ENCODE measurements around the gene SIT1. TPM values are rescaled to one million over a fixed set of nuclear protein-coding genes. Genes with fewer than 3 reads are reported as not detected.

SIT1 gene
- total RNA-seq, 1 donor from 2014 or later = 1.0 TPM

GRCh38 chr9:35690294-35690613 is 39.5 kb upstream of the SIT1 start:
- Histone ChIP-seq H3K4me3 (ENCODE audit: low read length in 3 of 3) (peak overlapping the region; percentile 84 to 98 (median 96)), H3K9ac (ENCODE audit: low read depth in 1 of 3, low read length in 3 of 3) (peak overlapping the region; percentile 85 to 100 (median 100)), H3K27me3 (ENCODE audit: control insufficient read depth in 3 of 3, insufficient read depth in 3 of 3, low read length in 3 of 3) (no peaks in the 10 kb centered on the region), H3K36me3 (ENCODE audit: control insufficient read depth in 3 of 3, insufficient read depth in 3 of 3, low read length in 3 of 3) (peaks cover 21 to 34% (median 26%) of the 10 kb centered on the region in 3 donors), H3K27ac (ENCODE audit: low read depth, low read length) (peak overlapping the region; percentile 98), H3K4me1 (ENCODE audit: control insufficient read depth in 3 of 3, insufficient read depth in 3 of 3, low read length in 3 of 3) (peaks cover 25 to 48% (median 26%) of the 10 kb centered on the region in 3 donors), H3K9me3 (ENCODE audit: control insufficient read depth in 3 of 3, low read length in 3 of 3) (no peaks in the 10 kb centered on the region)

DNA sequence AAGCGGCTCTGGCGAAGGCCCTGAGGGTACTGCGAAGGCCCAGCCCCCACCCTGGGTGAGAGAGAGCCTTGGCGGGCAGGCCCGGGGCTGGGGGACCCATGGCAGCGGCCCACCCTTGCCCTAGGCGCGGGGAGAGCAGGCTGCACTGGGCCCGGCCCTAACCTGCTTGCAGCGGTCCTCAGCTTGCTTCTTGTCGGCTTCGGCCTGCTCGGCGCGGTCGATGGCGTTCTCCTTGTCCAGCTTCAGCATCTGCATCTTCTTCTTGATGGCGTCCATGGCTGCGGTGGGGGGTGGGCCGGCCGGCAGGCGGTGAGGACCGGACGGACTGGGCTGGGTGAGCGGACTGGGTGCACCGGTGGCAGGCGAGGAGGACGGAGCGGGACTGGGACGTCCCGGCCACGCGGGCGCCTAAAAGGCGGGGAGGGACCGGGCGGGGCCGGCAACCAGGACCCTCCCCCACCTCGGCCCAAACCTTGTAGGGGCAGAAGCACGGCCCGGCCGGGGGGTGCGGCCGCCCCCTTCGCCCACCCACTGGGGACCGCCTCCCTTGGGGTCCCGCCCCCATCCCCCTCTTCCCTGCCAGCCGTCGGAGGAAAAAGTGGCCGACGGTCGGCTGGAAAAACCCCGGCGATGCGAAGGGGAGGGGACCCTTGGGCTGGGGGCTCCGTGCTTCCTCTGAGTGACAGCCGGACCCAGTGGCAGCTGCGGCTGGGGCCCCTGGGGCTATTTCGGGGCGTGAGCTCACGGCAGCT is 39.0 kb upstream of the SIT1 start, which contains the start of gene TPM2:
TPM2 (minus strand) TSS at position 384 of the 752 bp plus-strand sequence; CDS start at position 276, 108 bp downstream.
- Histone ChIP-seq H3K36me3 (ENCODE audit: control insufficient read depth in 3 of 3, insufficient read depth in 3 of 3, low read length in 3 of 3) (peaks cover 26 to 40% (median 32%) of the 10 kb centered on the region in 3 donors), H3K27me3 (ENCODE audit: control insufficient read depth in 3 of 3, insufficient read depth in 3 of 3, low read length in 3 of 3) (no peaks in the 10 kb centered on the region), H3K4me1 (ENCODE audit: control insufficient read depth in 3 of 3, insufficient read depth in 3 of 3, low read length in 3 of 3) (peaks cover 30 to 53% (median 31%) of the 10 kb centered on the region in 3 donors), H3K4me3 (ENCODE audit: low read length in 3 of 3) (peak within 1 kb of the TSS; percentile 90 to 98 (median 96)), H3K27ac (ENCODE audit: low read depth, low read length) (peak within 1 kb of the TSS; percentile 98), H3K9me3 (ENCODE audit: control insufficient read depth in 3 of 3, low read length in 3 of 3) (no peaks in the 10 kb centered on the region), H3K9ac (ENCODE audit: low read depth in 1 of 3, low read length in 3 of 3) (peak within 1 kb of the TSS; percentile 99 to 100 (median 100))

DNA sequence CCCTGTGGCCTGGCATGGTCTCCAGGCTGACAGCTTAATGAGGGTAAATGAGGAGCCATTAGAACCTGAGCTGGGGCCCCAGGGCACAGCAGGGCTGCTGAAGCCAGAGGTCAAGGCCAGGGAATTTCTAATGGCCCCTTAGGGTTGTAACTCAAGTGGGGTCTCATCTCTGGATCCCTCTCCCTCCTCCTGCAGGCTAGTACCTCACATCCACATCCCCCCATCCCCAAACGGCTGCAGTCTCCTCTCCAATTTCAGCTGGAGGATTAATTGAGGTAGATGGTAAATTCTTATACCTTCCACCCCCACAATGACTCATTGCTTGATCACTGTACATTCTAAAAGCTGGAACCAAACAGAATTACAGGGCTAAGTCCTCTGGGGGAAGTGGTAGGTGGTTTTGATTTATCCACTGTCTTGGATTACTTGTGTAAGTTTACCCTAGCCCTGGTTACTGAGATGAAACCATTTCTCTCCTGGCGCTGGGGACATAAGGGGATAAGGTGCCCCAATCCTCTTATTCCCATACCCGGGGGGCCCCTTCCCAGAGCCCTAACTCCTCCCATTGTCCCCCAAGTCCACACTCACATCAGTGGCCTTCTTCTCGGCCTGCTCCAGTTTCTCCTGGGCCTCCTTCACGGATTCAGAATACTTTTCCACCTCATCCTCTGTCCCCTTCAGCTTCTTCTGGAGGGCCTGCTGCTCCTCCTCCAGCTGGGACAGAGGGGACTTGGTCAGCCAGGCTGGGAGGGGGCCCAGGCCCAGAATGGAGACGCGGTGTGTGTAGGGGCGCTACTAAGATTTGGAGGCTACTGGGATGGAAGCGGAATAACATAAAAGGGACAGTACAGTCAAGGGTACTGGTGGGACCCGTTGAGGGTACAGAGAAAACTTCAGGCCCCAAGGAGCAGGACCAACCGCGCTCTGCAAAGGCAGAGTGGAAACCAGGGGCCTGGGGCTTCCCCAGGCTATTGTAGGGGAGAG is 38.1 kb upstream of the SIT1 start:
- Histone ChIP-seq H3K9ac (ENCODE audit: low read depth in 1 of 3, low read length in 3 of 3) (peak overlapping the region; percentile 99 to 100 (median 100)), H3K27me3 (ENCODE audit: control insufficient read depth in 3 of 3, insufficient read depth in 3 of 3, low read length in 3 of 3) (no peaks in the 10 kb centered on the region), H3K9me3 (ENCODE audit: control insufficient read depth in 3 of 3, low read length in 3 of 3) (no peaks in the 10 kb centered on the region), H3K27ac (ENCODE audit: low read depth, low read length) (peak overlapping the region; percentile 98), H3K4me1 (ENCODE audit: control insufficient read depth in 3 of 3, insufficient read depth in 3 of 3, low read length in 3 of 3) (peaks cover 31 to 62% (median 37%) of the 10 kb centered on the region in 3 donors), H3K4me3 (ENCODE audit: low read length in 3 of 3) (peak overlapping the region; percentile 90 to 98 (median 96)), H3K36me3 (ENCODE audit: control insufficient read depth in 3 of 3, insufficient read depth in 3 of 3, low read length in 3 of 3) (peaks cover 35 to 48% (median 40%) of the 10 kb centered on the region in 3 donors)

DNA sequence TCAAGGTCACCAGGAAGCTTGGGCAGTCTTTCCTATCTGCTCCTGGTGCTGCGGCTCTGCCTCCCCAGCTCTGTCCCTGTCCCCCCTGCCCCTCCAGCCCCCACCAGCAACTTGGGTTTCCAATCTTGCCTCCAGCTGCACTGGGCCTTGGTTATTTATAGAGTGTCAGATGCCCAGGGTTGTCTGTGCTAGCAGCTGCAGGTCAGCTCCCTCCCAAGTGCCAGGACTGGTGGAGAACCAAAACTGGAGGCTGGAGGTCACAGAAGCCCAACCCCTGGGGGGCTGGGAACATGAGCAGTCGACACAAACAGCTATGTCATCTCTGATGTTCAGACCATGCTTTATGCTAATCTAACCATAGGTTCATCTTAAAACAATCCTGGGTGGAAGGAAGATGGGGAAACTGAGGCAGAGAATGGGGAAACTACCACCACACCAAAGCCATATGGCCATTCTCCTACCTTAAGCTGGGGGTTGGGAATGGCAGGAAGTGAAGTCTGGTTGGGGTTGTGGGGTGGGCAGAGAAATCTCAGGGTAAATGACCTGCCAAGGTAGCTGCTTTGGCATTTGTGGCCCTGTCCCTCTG is 37.3 kb upstream of the SIT1 start:
- H3K4me1 ChIP-seq (ENCODE audit: control insufficient read depth in 3 of 3, insufficient read depth in 3 of 3, low read length in 3 of 3) = peaks cover 31 to 70% (median 37%) of the 10 kb centered on the region in 3 donors
- peak overlapping the region; percentile 99 to 100 (median 100) for H3K9ac ChIP-seq (ENCODE audit: low read depth in 1 of 3, low read length in 3 of 3)
- peaks cover 43 to 56% (median 48%) of the 10 kb centered on the region in 3 donors for H3K36me3 ChIP-seq (ENCODE audit: control insufficient read depth in 3 of 3, insufficient read depth in 3 of 3, low read length in 3 of 3)
- H3K9me3 ChIP-seq (ENCODE audit: control insufficient read depth in 3 of 3, low read length in 3 of 3) = no peaks in the 10 kb centered on the region
- peak overlapping the region; percentile 98 for H3K27ac ChIP-seq (ENCODE audit: low read depth, low read length)
- H3K4me3 ChIP-seq (ENCODE audit: low read length in 3 of 3) = peak overlapping the region; percentile 90 to 98 (median 96)
- no peaks in the 10 kb centered on the region for H3K27me3 ChIP-seq (ENCODE audit: control insufficient read depth in 3 of 3, insufficient read depth in 3 of 3, low read length in 3 of 3)

- H3K9ac ChIP-seq (ENCODE audit: low read depth in 1 of 3, low read length in 3 of 3) = peak overlapping the region; percentile 99 to 100 (median 100)
- peak overlapping the region; percentile 98 for H3K27ac ChIP-seq (ENCODE audit: low read depth, low read length)
- no peaks in the 10 kb centered on the region for H3K27me3 ChIP-seq (ENCODE audit: control insufficient read depth in 3 of 3, insufficient read depth in 3 of 3, low read length in 3 of 3)
- H3K36me3 ChIP-seq (ENCODE audit: control insufficient read depth in 3 of 3, insufficient read depth in 3 of 3, low read length in 3 of 3) = peaks cover 49 to 63% (median 56%) of the 10 kb centered on the region in 3 donors
- H3K4me3 ChIP-seq (ENCODE audit: low read length in 3 of 3) = peak overlapping the region; percentile 90 to 98 (median 96)
- H3K9me3 ChIP-seq (ENCODE audit: control insufficient read depth in 3 of 3, low read length in 3 of 3) = no peaks in the 10 kb centered on the region
- H3K4me1 ChIP-seq (ENCODE audit: control insufficient read depth in 3 of 3, insufficient read depth in 3 of 3, low read length in 3 of 3) = peaks cover 31 to 77% (median 37%) of the 10 kb centered on the region in 3 donors
These were observed 36.6 kb upstream of the SIT1 start for GRCh38 chr9:35687306-35687705.

GRCh38 chr9:35686222-35687203 is 35.8 kb upstream of the SIT1 start:
- Histone ChIP-seq H3K9me3 (ENCODE audit: control insufficient read depth in 3 of 3, low read length in 3 of 3) (no peaks in the 10 kb centered on the region), H3K36me3 (ENCODE audit: control insufficient read depth in 3 of 3, insufficient read depth in 3 of 3, low read length in 3 of 3) (peaks cover 49 to 63% (median 56%) of the 10 kb centered on the region in 3 donors), H3K27me3 (ENCODE audit: control insufficient read depth in 3 of 3, insufficient read depth in 3 of 3, low read length in 3 of 3) (no peaks in the 10 kb centered on the region), H3K27ac (ENCODE audit: low read depth, low read length) (peak overlapping the region; percentile 98), H3K4me3 (ENCODE audit: low read length in 3 of 3) (peak overlapping the region; percentile 90 to 98 (median 96)), H3K9ac (ENCODE audit: low read depth in 1 of 3, low read length in 3 of 3) (peak overlapping the region; percentile 99 to 100 (median 100)), H3K4me1 (ENCODE audit: control insufficient read depth in 3 of 3, insufficient read depth in 3 of 3, low read length in 3 of 3) (peaks cover 31 to 77% (median 34%) of the 10 kb centered on the region in 3 donors)

DNA sequence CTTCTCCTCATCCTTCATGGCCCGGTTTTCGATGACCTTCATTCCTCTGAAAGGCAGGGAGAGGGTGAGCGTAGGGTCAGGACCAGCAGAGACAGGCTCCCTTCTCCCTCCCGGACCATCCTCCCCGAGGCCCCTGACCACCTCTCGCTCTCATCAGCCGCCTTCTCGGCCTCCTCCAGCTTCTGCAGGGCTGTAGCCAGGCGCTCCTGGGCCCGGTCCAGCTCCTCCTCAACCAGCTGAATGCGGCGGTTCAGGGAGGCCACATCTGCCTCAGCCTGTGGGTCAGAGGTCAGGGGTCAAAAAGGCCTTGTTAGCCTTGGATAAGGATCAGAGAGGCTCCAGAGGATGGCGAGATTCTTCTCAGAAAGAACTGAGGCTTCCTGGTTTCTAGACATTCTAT is 34.8 kb upstream of the SIT1 start:
- Histone ChIP-seq H3K27me3 (ENCODE audit: control insufficient read depth in 3 of 3, insufficient read depth in 3 of 3, low read length in 3 of 3) (no peaks in the 10 kb centered on the region), H3K9me3 (ENCODE audit: control insufficient read depth in 3 of 3, low read length in 3 of 3) (no peaks in the 10 kb centered on the region), H3K9ac (ENCODE audit: low read depth in 1 of 3, low read length in 3 of 3) (peak overlapping the region; percentile 99 to 100 (median 100)), H3K27ac (ENCODE audit: low read depth, low read length) (peak overlapping the region; percentile 98), H3K36me3 (ENCODE audit: control insufficient read depth in 3 of 3, insufficient read depth in 3 of 3, low read length in 3 of 3) (peaks cover 49 to 63% (median 56%) of the 10 kb centered on the region in 3 donors), H3K4me1 (ENCODE audit: control insufficient read depth in 3 of 3, insufficient read depth in 3 of 3, low read length in 3 of 3) (peaks cover 28 to 73% (median 30%) of the 10 kb centered on the region in 3 donors), H3K4me3 (ENCODE audit: low read length in 3 of 3) (peak overlapping the region; percentile 75 to 98 (median 96))

DNA sequence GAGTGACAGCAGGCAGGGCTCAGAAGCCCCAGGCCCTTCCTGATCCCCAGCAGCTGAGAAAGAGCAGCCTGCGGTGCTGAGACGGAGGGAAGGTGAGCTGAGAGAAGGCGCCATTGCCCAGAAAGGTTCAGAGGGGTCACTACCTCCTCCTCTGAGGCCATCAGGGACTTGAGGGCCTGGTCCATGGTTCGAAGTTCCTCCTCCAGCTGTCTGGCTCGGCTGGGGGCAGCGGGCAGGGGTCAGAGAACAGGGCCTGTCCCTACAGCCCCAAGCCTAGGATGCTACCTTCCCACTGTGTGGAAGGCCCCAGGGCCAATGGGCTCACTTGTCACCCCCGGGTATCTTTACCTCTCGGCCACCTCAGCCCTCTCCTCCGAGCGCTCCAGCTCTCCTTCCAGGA is 34.2 kb upstream of the SIT1 start:
- Histone ChIP-seq H3K27me3 (ENCODE audit: control insufficient read depth in 3 of 3, insufficient read depth in 3 of 3, low read length in 3 of 3) (no peaks in the 10 kb centered on the region), H3K4me3 (ENCODE audit: low read length in 3 of 3) (peak overlapping the region; percentile 75 to 98 (median 96)), H3K9ac (ENCODE audit: low read depth in 1 of 3, low read length in 3 of 3) (peak overlapping the region; percentile 99 to 100 (median 100)), H3K9me3 (ENCODE audit: control insufficient read depth in 3 of 3, low read length in 3 of 3) (no peaks in the 10 kb centered on the region), H3K36me3 (ENCODE audit: control insufficient read depth in 3 of 3, insufficient read depth in 3 of 3, low read length in 3 of 3) (peaks cover 49 to 63% (median 56%) of the 10 kb centered on the region in 3 donors), H3K27ac (ENCODE audit: low read depth, low read length) (peak overlapping the region; percentile 98), H3K4me1 (ENCODE audit: control insufficient read depth in 3 of 3, insufficient read depth in 3 of 3, low read length in 3 of 3) (peaks cover 28 to 73% (median 30%) of the 10 kb centered on the region in 3 donors)

All from skeletal muscle tissue (tissue), 4 donors.